ENCODE data around the gene MED9.

DNA sequence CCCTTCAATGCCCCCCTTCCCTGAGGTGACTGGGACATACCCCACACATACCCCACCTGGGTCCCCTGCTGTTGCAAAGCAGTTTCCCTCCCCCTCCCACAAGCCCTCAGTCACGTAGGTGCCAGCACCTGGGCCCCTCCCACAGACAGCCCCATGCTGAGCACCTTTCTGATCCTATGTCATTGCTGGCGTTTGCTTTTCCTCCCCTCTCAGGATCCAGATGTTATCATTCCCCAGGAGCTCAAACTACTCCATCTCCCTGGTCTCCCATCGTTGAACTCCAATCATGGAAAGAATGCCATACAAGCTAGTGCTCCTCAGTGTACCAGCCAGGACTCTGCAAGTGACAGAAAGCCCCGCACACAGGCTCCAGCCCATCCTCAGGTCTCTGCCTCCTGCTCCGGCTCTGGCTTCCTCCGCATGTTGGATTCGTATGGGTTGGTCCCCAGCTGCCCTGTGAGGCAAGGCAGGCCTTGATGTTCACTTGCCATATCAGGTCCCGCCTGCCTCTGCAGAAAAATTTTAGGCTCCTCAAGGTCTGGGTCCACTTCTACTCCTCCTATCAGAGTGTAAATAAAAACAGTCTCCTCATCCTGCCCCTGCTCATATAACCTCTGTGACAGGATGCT, 31.4 kb upstream of the MED9 start:
- TF ChIP-seq, protein P1, sequence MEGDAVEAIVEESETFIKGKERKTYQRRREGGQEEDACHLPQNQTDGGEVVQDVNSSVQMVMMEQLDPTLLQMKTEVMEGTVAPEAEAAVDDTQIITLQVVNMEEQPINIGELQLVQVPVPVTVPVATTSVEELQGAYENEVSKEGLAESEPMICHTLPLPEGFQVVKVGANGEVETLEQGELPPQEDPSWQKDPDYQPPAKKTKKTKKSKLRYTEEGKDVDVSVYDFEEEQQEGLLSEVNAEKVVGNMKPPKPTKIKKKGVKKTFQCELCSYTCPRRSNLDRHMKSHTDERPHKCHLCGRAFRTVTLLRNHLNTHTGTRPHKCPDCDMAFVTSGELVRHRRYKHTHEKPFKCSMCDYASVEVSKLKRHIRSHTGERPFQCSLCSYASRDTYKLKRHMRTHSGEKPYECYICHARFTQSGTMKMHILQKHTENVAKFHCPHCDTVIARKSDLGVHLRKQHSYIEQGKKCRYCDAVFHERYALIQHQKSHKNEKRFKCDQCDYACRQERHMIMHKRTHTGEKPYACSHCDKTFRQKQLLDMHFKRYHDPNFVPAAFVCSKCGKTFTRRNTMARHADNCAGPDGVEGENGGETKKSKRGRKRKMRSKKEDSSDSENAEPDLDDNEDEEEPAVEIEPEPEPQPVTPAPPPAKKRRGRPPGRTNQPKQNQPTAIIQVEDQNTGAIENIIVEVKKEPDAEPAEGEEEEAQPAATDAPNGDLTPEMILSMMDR (IDR thresholded peaks at IDR 0.05; ENCODE audit: extremely low read depth in 1 of 2, insufficient read depth in 1 of 2, low read depth in 1 of 2, low read length in 2 of 2), result no peak
- TF ChIP-seq, protein P2, sequence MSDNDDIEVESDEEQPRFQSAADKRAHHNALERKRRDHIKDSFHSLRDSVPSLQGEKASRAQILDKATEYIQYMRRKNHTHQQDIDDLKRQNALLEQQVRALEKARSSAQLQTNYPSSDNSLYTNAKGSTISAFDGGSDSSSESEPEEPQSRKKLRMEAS (IDR thresholded peaks at IDR 0.05; ENCODE audit: insufficient read depth, insufficient read length), result no peak
- TF ChIP-seq EZH2 (IDR thresholded peaks at IDR 0.05; ENCODE audit: borderline replicate concordance, low read depth, low read length, severe bottlenecking) (no peak), POLR2A (IDR thresholded peaks at IDR 0.05; ENCODE audit: low read depth, low read length) (no peak)

All from endothelial cell of umbilical vein (primary cell).